Activated T-cell treated with anti-CD3 and anti-CD28 coated beads, Interleukin-2, amount 50 U/mL, for 1 hour (primary cell): ENCODE measurements around the gene CHST11.
"Not testable (repeated sequence)": the region's sequence is repeated elsewhere in the genome, so short reads cannot be mapped to it uniquely, and the experiment has no call there.

Experiments
- DNase-seq: peaks from one replicate; pipeline ENCODE4 v3.0.0-alpha.2; 2020

CHST11 gene

GRCh38 chr12:104532636-104533035 lies 75.9 kb downstream of the CHST11 start:
- DNase-seq = no peak

GRCh38 chr12:104533134-104533533 lies 76.4 kb downstream of the CHST11 start:
- no peak for DNase-seq

DNA sequence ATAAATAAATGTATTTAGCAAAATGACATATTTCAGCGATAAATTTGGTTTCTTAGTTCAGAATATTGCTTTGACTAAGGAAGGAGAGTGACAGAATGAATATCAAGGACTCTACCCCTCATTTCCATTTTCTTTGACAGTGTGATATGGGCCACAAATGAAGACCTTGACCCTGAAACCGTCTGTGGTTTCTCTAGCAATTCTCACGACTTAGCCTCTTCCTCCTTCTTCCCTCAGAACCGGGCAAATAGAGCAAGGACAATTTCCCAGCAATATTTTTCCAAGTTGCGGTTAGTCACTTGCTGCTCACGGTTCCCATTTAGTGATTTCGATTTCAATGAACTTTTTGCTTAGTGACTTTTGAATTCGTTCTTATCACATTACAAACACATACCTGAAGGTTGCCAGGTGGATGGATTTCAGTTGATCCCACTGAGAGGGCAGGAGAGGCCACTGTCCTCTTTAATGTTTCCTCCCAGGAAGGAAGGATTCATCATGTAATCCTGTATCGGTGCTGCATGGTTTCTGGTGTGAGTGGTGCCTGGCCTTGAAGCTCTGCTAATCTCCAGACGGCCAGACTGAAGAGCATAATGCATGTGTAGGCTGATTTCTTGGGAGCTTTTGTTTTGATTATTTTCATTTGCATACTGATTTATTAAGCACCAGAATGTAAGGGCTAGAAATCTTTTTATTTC lies 77.6 kb downstream of the CHST11 start:
- DNase-seq = no peak

DNA sequence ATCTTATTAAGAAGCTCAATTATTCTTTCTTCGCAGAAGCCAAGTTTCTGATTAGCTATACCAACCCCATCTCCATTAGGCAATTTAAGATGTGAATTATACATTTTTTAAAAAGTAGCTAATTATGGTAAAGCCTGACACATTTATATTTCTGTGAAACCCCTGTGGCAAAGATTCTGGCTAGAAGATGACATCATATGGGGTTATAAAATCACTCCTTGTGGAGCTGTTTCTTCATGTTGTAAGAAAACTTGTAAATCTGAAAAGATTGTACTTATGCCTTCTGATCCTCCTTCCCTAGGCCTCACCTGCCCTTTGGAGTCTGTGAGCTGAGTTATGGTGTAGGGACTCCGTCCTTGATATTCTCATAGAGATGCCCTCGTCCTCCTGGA lies 78.1 kb downstream of the CHST11 start:
- DNase-seq = no peak

- no peak for DNase-seq
Observed at GRCh38 chr12:104535369-104535768, 78.6 kb downstream of the CHST11 start.

DNA sequence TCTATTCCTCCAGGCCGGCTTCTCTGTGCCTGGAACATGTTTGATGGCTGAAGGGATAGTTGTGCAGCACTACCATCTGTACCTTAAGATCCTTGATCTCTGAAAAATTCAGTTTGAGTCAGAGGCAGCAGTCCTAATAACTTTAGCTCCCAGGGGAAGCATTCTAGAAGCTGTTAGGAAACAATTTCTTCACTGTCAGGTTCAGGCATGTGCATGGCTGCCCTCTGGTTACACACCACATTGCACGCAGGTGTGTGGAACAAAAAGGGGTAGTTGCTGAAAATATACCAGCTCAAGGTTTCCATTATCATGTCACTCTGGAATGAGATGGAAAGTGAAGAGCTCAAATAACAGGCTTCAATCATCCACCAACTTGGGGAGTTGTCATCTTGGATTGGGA lies 80.1 kb downstream of the CHST11 start:
- no peak for DNase-seq

GRCh38 chr12:104538056-104538455 lies 81.3 kb downstream of the CHST11 start:
- DNase-seq = no peak

GRCh38 chr12:104538891-104539462 lies 82.2 kb downstream of the CHST11 start:
- DNase-seq = no peak

GRCh38 chr12:104544836-104545235 lies 88.1 kb downstream of the CHST11 start:
- DNase-seq = no peak

DNA sequence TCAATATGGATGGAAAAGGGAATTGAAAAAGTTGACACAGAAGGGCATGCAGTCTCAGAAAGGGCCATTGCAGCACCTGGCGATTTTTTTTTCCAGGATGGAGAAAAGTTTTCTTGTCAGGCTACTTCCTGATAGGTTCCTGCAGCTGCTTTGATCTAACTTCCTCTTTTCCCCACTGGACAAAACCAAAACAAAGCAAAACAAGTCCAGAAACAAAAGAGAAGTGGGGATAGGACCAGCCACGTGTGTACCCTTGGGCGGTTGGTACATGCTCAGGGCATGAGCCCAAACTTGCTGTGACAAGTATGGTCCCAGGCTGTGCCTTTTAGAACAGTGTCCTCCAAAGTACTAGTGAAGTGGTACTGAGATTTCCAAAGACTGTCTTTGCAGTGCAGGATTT lies 89.8 kb downstream of the CHST11 start:
- DNase-seq = no peak

GRCh38 chr12:104547235-104547634 lies 90.5 kb downstream of the CHST11 start:
- no peak for DNase-seq

DNA sequence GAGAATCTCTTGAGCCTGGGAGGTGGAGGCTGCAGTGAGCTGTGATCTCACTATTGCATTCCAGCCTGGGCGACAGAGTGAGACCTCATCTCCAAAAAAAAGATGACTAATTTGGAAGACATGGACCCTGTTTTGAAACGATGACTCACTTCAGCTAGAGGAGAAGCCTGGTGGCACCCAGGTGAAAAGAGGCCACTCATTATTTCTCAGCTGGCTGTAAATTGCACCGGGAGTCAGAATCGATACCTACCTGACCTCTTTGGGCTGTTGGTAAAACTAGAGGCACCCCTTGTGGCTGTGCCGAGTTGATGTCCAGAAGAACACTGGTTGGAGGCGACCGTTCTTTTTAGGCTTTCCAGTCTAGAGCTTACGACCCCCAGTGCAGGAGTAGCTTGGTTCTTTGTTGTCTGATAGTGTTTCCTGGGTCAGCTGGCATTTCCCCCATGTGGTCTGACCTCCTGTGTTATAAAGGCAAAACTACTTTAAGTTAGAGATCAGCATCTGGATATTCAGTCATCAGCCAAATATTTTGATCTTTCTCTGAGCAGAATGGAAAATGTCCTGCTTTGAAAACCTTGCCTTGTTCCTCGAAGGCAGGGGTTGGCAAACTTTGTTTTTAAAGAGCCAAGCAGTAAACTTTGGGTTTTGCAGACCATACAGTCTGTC lies 93.2 kb downstream of the CHST11 start:
- no peak for DNase-seq

DNA sequence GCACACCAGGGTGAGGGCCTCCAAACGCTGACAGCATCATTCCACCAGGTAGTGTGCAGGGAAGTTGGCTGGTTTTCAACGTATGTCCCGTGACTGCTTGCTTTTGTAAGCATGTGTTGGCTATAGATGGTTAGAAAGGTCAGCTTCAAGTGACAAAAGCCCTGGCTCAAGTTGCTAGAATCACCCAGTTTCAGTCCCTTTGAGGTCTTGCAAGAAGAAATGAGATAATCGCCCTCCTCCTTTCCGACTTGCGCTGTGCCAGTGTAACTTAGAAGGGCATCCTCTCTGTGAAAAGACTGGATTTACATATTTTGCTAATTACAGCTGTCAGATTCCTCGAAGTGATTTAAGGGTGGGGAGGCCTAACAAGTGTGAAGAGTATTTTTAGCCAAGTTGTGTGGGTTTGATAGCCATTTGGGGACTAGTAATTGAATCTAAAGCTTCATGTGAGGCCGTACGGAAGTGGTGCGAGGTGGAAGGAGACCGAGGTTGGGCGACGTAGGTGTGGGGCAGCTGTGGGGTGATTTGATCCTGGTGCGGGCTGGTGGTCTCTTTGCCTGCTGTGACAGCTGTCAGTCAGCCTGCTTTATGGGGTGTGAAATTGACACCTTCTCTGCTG lies 94.7 kb downstream of the CHST11 start:
- DNase-seq = no peak

DNA sequence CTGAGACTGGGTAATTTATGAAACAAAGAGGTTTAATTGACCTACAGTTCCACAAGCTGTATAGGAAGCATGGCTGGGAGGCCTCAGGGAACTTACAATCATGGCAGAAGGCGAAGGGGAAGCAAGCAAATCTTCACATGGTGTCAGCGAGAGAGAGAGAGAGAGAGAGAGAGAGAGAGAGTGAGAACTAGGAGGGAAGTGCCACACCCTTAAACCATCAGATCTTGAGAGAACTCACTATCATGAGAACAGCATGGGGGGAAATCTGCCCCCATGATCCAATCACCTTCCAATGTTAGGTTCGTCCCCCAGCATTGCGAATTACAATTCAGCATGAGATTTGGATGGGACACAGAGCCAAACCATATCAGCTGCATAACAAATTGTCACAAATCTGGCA lies 96.7 kb downstream of the CHST11 start:
- DNase-seq = no peak

- DNase-seq = no peak
Observed at GRCh38 chr12:104555648-104556047, 98.9 kb downstream of the CHST11 start.

GRCh38 chr12:104557488-104558195 lies 100.9 kb downstream of the CHST11 start:
- no peak for DNase-seq

- DNase-seq = no peak
Observed at GRCh38 chr12:104560881-104561280, 104.1 kb downstream of the CHST11 start.

DNA sequence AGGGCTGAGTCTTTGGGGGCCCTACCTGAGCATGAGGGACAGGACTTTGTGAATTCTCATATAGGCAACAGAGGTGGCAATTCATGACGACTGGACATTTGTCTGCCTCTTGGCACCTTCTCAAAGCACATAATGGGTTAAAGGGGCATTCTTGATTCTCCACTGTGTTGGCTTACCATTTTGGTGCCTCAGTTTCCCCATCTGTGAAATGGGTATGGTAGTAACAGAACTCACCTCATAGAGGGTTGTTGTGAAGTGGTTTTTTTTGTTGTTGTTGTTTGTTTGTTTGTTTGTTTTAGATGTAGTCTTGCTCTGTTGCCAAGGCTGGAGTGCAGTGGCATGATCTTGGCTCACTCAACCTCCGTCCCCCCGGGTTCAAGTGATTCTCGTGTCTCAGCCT lies 106.0 kb downstream of the CHST11 start:
- no peak for DNase-seq

DNA sequence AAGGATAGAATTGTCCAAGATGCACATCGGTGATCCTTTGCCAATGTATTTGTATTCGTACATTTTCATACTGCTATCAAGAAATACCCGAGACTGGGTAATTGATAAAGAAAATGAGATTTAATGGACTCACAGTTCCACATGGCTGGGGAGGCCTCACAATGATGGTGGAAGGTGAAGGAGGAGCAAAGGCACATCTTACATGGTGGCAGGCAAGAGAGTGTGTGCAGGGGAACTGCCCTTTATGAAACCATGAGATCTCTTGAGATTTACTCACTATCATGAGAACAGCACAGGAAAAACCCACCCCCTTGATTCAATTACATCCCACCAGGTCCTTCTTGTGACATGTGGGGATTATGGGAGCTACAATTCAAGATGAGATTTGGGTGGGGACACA lies 107.9 kb downstream of the CHST11 start:
- DNase-seq = not testable (repeated sequence)

DNA sequence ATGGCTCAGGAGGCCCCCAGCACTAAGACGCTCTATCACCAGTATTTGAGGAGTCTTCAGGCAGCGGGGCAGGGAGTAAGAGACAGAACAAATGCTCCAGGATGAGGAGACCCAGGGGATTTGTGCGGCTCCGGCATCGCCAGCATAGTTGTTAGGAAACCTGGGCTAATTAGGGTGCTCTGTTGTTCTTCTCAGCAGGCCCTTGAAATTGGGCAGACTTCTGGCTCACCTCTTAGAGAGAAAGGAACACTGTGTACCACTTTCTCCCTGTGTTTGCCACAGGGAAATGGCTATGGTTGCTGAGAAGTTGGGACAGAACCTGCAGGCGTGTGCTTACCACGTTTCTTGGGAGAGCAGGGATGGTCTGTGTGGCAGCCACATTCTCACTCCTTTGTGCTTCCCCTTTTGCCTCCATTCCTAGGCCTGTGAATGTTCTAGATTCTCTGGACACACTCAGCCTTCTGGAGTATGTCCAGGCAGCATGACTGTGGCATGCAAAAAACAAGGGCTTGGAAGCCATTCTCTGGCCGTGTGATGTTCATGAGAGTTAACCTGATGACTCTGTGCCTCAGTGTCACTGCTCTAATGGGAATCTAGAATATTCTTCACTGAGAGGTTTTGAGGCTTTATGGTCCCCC lies 109.0 kb downstream of the CHST11 start:
- no peak for DNase-seq

GRCh38 chr12:104566244-104566993 lies 109.7 kb downstream of the CHST11 start:
- no peak for DNase-seq

DNA sequence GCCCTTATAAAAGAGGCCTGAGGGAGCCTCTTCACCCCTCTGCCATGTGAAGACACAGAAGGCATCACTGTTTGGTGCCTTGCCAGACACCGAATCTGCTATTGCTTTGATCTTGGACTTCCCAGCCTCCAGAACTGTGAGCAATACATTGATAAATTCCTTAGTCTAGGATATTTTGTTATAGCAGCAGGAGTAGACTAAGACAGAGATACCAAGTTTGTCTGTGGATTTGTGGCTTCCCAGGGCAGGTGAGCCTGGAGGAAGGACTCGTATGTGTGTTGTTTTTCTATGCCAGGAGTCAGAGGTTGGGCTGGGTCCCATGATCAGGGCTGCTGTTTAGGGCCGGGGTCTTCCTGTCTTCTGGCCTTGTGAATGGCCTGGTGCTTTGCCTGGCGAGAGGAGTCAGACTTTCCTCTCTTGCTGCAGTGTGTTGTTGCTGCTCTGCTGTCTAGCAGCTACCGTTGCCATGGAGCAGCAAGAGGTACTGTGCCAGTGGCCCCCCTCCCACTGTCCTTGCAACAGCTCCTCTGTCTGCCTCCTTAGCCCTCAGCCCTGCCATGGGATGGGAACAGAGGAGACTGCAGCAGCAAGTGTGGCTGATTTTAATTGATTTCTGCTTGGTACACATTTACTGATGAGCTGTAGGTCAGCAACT lies 111.2 kb downstream of the CHST11 start:
- no peak for DNase-seq
